ENCODE data around the gene MAGEA9B.
"Not testable (repeated sequence)": the region's sequence is repeated elsewhere in the genome, so short reads cannot be mapped to it uniquely, and the experiment has no call there.

DNA sequence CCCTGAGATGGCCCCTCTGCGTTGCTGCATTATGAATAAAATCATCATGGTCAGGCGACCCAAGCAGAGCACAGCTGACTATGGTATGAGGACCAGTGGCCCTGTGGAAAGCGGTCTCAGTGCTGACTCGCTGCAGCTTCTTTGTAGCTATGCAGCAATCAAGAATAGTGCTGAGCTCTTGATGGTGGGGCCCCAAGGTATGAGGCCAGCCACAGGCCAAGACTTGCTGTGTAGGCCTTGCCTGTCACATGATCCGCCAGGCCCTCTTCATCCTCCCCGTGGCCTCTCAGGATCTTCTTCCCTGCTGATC, 35.4 kb downstream of the MAGEA9B start:
- not testable (repeated sequence) for TF ChIP-seq CTCF (conservative IDR thresholded peaks at IDR 0.05); ZFX (IDR thresholded peaks at IDR 0.05)

Measured in C4-2B (cell line).